ENCODE measurements around the gene PLGLB2. TPM values are rescaled to one million over a fixed set of nuclear protein-coding genes. Genes with fewer than 3 reads are reported as not detected.
"Not testable (repeated sequence)": the region's sequence is repeated elsewhere in the genome, so short reads cannot be mapped to it uniquely, and the experiment has no call there.

The PLGLB2 gene
- polyA plus RNA-seq, result under 1 TPM in 1 of 3 donors, not detected in 2; 0.16 TPM

GRCh38 chr2:87747791-87748190 lies at the start of gene PLGLB2:
TSS of gene PLGLB2 (plus strand) at chr2:87748087. CDS start at chr2:87748154, 67 bp downstream.
- not testable (repeated sequence) for H3K4me1 Mint-ChIP-seq; H3K27me3 Mint-ChIP-seq (ENCODE audit: low read depth in 3 of 3); H3K27ac Mint-ChIP-seq; DNase-seq; H3K36me3 Mint-ChIP-seq; H3K9me3 Mint-ChIP-seq; H3K4me3 Mint-ChIP-seq

- not testable (repeated sequence) for DNase-seq; H3K27me3 Mint-ChIP-seq (ENCODE audit: low read depth in 3 of 3); H3K27ac Mint-ChIP-seq; H3K9me3 Mint-ChIP-seq; H3K4me3 Mint-ChIP-seq; H3K36me3 Mint-ChIP-seq; H3K4me1 Mint-ChIP-seq
Observed at GRCh38 chr2:87704572-87705323, 43.1 kb upstream of the PLGLB2 start.

GRCh38 chr2:87708368-87708767 lies 39.5 kb upstream of the PLGLB2 start:
- not testable (repeated sequence) for H3K36me3 Mint-ChIP-seq; H3K9me3 Mint-ChIP-seq; H3K4me3 Mint-ChIP-seq; H3K27ac Mint-ChIP-seq; H3K27me3 Mint-ChIP-seq (ENCODE audit: low read depth in 3 of 3); H3K4me1 Mint-ChIP-seq; DNase-seq

GRCh38 chr2:87727940-87728599 lies 19.8 kb upstream of the PLGLB2 start:
- H3K36me3 Mint-ChIP-seq; H3K4me1 Mint-ChIP-seq; DNase-seq; H3K9me3 Mint-ChIP-seq; H3K27me3 Mint-ChIP-seq (ENCODE audit: low read depth in 3 of 3); H3K4me3 Mint-ChIP-seq; H3K27ac Mint-ChIP-seq: not testable (repeated sequence)

GRCh38 chr2:87740928-87741327 lies 7.0 kb upstream of the PLGLB2 start:
- H3K27ac Mint-ChIP-seq; H3K9me3 Mint-ChIP-seq; DNase-seq; H3K4me3 Mint-ChIP-seq; H3K4me1 Mint-ChIP-seq; H3K27me3 Mint-ChIP-seq (ENCODE audit: low read depth in 3 of 3); H3K36me3 Mint-ChIP-seq: not testable (repeated sequence)

- not testable (repeated sequence) for H3K27me3 Mint-ChIP-seq (ENCODE audit: low read depth in 3 of 3); H3K27ac Mint-ChIP-seq
Observed at GRCh38 chr2:87742393-87743108, 5.3 kb upstream of the PLGLB2 start.

GRCh38 chr2:87743638-87744037 lies 4.2 kb upstream of the PLGLB2 start:
- H3K4me3 Mint-ChIP-seq; H3K27me3 Mint-ChIP-seq (ENCODE audit: low read depth in 3 of 3); DNase-seq; H3K9me3 Mint-ChIP-seq; H3K36me3 Mint-ChIP-seq; H3K4me1 Mint-ChIP-seq; H3K27ac Mint-ChIP-seq: not testable (repeated sequence)

More at GRCh38 chr2:87742393-87743108, 5.3 kb upstream of the PLGLB2 start:
- not testable (repeated sequence) for H3K4me1 Mint-ChIP-seq, H3K9me3 Mint-ChIP-seq, H3K4me3 Mint-ChIP-seq, DNase-seq, H3K36me3 Mint-ChIP-seq

GRCh38 chr2:87745353-87745951 lies 2.4 kb upstream of the PLGLB2 start:
- not testable (repeated sequence) for H3K36me3 Mint-ChIP-seq; H3K4me3 Mint-ChIP-seq; H3K4me1 Mint-ChIP-seq; H3K9me3 Mint-ChIP-seq; H3K27ac Mint-ChIP-seq; H3K27me3 Mint-ChIP-seq (ENCODE audit: low read depth in 3 of 3); DNase-seq

GRCh38 chr2:87748524-87748923 lies 637 bp downstream of the PLGLB2 start:
- H3K4me1 Mint-ChIP-seq; H3K9me3 Mint-ChIP-seq; H3K4me3 Mint-ChIP-seq; H3K27me3 Mint-ChIP-seq (ENCODE audit: low read depth in 3 of 3); H3K27ac Mint-ChIP-seq; H3K36me3 Mint-ChIP-seq; DNase-seq: not testable (repeated sequence)

GRCh38 chr2:87750560-87750959 lies 2.7 kb downstream of the PLGLB2 start:
- H3K27me3 Mint-ChIP-seq (ENCODE audit: low read depth in 3 of 3); H3K4me1 Mint-ChIP-seq; H3K9me3 Mint-ChIP-seq; DNase-seq; H3K4me3 Mint-ChIP-seq; H3K27ac Mint-ChIP-seq; H3K36me3 Mint-ChIP-seq: not testable (repeated sequence)

GRCh38 chr2:87754759-87755158 lies 6.9 kb downstream of the PLGLB2 start:
- not testable (repeated sequence) for H3K36me3 Mint-ChIP-seq; H3K27ac Mint-ChIP-seq; H3K27me3 Mint-ChIP-seq (ENCODE audit: low read depth in 3 of 3); H3K9me3 Mint-ChIP-seq; H3K4me3 Mint-ChIP-seq; DNase-seq; H3K4me1 Mint-ChIP-seq

All from immature natural killer cell (primary cell).